Ishikawa (cell line): ENCODE measurements around the gene ARHGAP26.

Experiments
- CREB1 ChIP-seq: IDR thresholded peaks from 2 replicates; pipeline ENCODE4 v1.6.1; 2012; ENCODE audit warnings: low read depth
- MAX ChIP-seq: IDR thresholded peaks from 2 replicates; pipeline ENCODE4 v1.6.1; 2012
- USF1 ChIP-seq: IDR thresholded peaks from 2 replicates; pipeline ENCODE4 v1.6.1; 2012

GRCh38 chr5:143188083-143188482, 417.9 kb downstream of the ARHGAP26 start:
- no peak for TF ChIP-seq MAX
- TF ChIP-seq CREB1, result no peak
- TF ChIP-seq USF1, result no peak
